ENCODE data around the gene ARHGAP1.
A peak's percentile ranks its signal among the peaks of the same experiment; 100 is the strongest.
"Not testable (repeated sequence)": the region's sequence is repeated elsewhere in the genome, so short reads cannot be mapped to it uniquely, and the experiment has no call there.

Gene ARHGAP1

GRCh38 chr11:46675288-46675851 is 25.0 kb downstream of the ARHGAP1 start:
- DNase-seq (ENCODE audit: extremely low read depth, low read depth): no peak
- TF ChIP-seq CTCF (IDR thresholded peaks at IDR 0.05; ENCODE audit: low read depth, low read length, missing control alignments): no peak
- no peak overlapping the region for H3K4me3 ChIP-seq (replicated peaks; ENCODE audit: low read depth, low read length)

- DNase-seq (ENCODE audit: extremely low read depth, low read depth): no peak
- no peak overlapping the region for H3K4me3 ChIP-seq (replicated peaks; ENCODE audit: low read depth, low read length)
- no peak for TF ChIP-seq CTCF (IDR thresholded peaks at IDR 0.05; ENCODE audit: low read depth, low read length, missing control alignments)
These were observed 25.7 kb downstream of the ARHGAP1 start for GRCh38 chr11:46674463-46675287.

- no peak for DNase-seq (ENCODE audit: extremely low read depth, low read depth)
- H3K4me3 ChIP-seq (replicated peaks; ENCODE audit: low read depth, low read length): no peak overlapping the region
- no peak for TF ChIP-seq CTCF (IDR thresholded peaks at IDR 0.05; ENCODE audit: low read depth, low read length, missing control alignments)
These were observed 26.5 kb downstream of the ARHGAP1 start for GRCh38 chr11:46673713-46674462.

GRCh38 chr11:46672381-46672839 is 28.0 kb downstream of the ARHGAP1 start:
- no peak for TF ChIP-seq CTCF (IDR thresholded peaks at IDR 0.05; ENCODE audit: low read depth, low read length, missing control alignments)
- no peak overlapping the region for H3K4me3 ChIP-seq (replicated peaks; ENCODE audit: low read depth, low read length)
- no peak for DNase-seq (ENCODE audit: extremely low read depth, low read depth)

- no peak for DNase-seq (ENCODE audit: extremely low read depth, low read depth)
- no peak overlapping the region for H3K4me3 ChIP-seq (replicated peaks; ENCODE audit: low read depth, low read length)
- no peak for TF ChIP-seq CTCF (IDR thresholded peaks at IDR 0.05; ENCODE audit: low read depth, low read length, missing control alignments)
These were observed 28.5 kb downstream of the ARHGAP1 start for GRCh38 chr11:46671958-46672315.

- not testable (repeated sequence) for H3K4me3 ChIP-seq (replicated peaks; ENCODE audit: low read depth, low read length); DNase-seq (ENCODE audit: extremely low read depth, low read depth)
These were observed 29.9 kb downstream of the ARHGAP1 start for GRCh38 chr11:46670521-46670920.

- no peak overlapping the region for H3K4me3 ChIP-seq (replicated peaks; ENCODE audit: low read depth, low read length)
- peak; percentile 15 for TF ChIP-seq CTCF (IDR thresholded peaks at IDR 0.05; ENCODE audit: low read depth, low read length, missing control alignments)
- DNase-seq (ENCODE audit: extremely low read depth, low read depth): no peak
These were observed 30.7 kb downstream of the ARHGAP1 start for GRCh38 chr11:46669711-46670139.

Measured in HFF-Myc (cell line).